GM12892 (cell line): ENCODE results near the gene KLHL10.

Source experiments
- DNase-seq: peaks from one replicate; pipeline ENCODE4 v3.0.0; 2011; ENCODE audit not compliant: insufficient read length
- FAIRE-seq: peaks from 2 replicates; lab custom pipeline; 2011; peaks lifted over from hg19 to GRCh38; lab: Jason Lieb, UNC
- POLR2A ChIP-seq: IDR thresholded peaks from 2 replicates; pipeline ENCODE4 v1.6.1; 2011; ENCODE audit warnings: low read depth, low read length, control low read depth
- POLR2AphosphoS5 ChIP-seq: IDR thresholded peaks from 2 replicates; pipeline ENCODE4 v1.6.1; 2011; ENCODE audit warnings: low read depth, low read length, control low read depth
- TAF1 ChIP-seq: IDR thresholded peaks from 2 replicates; pipeline ENCODE4 v1.6.1; 2011; ENCODE audit warnings: low read depth, mild to moderate bottlenecking, control low read depth, low read length, borderline replicate concordance

KLHL10 gene

DNA sequence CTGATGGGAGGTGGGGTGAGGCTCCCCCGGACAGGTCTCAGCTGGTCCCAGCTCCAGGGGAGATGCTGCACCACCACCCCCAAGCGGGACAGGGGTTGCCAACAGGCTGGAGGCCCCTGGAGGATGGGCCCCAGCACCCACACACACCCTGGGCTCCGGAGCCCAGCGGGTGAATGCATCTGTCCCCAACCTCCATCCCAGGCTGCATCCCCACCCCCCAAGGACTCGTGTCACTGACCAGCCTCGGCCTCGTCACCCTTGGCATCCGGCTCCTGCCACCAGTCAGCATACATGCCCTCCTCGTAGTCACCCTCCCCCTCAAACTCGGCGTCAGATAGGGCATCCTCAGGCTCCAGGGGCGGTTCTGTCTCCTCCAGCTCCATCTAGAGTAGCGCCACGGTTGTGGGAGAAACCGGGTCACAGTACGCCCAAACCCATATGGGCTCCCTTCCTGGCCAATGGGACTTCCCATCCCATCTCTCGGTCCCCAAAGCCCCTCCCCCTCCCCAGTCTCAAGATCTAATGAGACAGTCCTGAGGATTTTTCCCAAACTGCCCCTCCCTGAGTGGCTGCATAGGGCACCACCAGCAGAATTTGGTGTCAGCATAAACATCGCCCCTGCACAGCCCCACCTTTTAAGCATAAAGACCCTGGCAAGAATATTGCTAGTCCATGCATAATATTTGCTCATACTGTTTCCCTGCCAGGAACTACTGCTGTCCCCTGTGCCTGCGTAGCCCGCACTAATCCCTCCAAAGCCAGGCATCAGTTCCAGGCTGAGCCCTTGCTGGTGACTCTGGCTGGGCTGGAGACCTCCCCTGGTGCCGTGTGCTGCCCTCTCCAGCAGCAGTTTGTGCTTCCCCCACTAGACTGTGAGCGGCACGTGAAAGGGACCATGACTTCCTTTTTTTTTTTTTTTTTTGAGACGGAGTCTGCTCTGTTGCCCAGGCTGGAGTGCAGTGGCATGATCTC is 34.3 kb upstream of the KLHL10 start:
- TF ChIP-seq POLR2AphosphoS5 = no peak
- TF ChIP-seq POLR2A = no peak
- no peak for TF ChIP-seq TAF1
- DNase-seq (no peak), FAIRE-seq (no peak)

DNA sequence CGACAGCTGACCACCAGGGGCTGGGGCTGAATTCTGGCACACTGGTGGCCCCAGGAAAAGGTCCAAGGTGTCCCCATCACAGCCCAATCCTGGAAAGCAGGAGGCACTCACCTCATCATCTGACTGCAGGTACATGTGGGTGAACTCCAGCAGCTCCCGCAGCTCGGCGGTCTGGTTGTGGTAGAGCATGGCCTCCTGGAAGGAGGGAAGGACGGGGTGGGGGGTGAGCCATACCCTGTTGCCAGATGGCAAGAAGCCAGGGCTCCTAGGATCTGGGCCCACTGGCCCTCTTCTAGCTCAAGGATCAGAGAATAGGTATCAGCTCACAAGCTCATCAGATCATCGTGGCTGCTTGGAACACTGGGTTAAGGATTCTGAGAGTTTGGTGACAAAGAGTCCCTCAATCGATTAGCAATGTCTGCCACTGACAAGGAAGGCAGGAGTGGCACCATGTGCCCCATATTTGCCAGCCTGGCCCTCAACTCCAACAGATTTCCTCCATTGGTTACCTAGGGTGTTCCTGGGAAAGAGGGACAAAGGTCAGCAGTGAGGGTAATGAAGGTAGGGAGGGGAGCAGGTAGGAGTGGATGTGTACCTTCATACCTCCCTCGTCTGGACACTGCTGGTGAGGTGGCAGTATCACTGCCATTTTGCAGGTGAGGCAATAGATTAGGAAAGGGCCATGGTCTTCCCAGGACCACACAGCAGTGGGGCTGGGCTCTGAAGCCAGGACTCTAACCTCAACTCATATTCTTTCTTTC is 30.8 kb upstream of the KLHL10 start:
- FAIRE-seq (no peak), DNase-seq (no peak)
- no peak for TF ChIP-seq POLR2AphosphoS5
- TF ChIP-seq TAF1 = no peak
- TF ChIP-seq POLR2A = no peak

DNA sequence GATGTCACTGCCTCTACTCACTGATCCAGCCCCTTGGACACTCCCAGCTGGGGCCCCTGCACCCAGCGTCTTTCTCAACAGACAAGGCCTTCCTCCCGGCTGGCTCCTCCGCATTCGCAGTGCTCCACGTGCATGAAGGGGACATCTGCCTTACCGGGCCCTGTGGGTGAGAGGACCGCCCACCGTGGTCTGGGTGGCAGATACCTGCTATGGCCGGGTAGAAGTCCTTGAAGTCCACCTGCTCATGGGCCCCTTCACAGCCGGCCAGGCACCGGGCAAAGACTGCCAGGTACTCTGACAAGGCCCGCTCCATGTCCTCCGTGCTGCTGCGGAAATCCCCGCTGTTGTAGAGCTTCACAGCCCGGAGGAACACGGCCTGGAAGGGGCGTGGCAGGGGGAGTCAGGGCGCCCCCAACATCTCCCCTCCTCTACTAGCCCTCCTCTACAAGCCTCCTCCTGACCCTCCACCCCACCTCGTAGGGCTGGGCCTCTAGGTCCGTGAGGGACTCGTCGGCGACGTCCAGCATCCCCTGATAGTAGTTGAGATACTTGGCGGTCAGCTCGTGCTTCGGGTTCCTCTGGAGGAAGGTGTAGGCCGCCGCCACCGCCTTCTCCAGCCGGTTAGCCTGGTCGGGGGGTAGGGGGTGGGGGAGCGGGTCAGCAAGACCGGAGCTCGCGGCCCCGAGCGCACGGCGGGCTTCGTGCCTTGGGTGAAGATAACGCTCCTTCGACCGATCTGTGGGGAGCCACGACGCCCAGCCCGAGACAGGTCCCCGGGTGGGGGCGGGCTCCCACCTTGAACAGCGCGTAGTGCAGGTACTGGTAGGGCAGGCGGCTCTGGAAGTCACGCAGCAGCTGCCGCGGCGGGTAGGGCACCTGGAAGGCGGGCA is 26.7 kb upstream of the KLHL10 start:
- FAIRE-seq (no peak), DNase-seq (no peak)
- TF ChIP-seq TAF1 (no peak), POLR2AphosphoS5 (no peak), POLR2A (no peak)

DNA sequence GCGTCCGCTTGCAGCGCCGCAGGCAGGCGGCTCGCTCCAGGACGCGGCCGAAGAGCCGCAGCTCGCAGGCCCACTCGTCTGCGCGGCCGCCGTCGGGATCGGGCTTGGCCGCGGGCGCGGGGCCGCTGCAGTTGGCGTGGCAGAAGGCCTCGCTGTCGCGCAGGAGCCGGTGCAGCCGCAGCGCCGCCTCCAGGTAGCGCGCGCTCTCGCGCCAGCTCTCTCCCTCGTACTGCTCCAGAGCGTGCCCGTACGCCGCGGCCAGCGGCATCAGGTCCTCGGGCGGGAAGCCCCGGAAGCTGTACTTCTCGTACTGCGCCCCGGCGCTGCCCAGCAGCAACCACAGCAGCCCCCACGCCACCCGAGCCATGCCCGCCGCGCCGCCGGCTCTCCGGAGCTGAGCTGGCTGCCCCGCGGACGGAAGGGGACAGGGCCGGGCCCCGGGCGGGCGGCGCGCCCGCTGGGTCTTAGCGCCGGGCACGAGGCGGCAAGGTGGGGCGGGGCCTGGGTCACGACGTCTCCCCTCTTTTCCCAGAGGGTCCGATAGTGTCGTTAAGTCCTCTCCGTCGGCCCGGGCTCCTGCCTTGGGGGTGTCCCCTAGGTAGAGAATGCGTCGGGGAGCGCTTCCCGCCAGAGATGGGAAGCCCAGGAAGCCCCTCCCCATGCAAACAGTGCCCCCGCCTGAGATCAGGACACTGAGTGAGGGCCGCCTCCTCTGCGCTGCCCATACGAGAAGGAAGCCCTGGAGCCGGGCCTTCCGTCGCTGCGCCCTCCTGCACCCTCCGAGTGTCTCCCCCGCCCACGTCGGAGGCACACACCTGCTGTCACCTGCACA is 25.9 kb upstream of the KLHL10 start, which contains the start of gene P3H4:
Gene P3H4, minus strand, starts transcription at position 401 of the 832 bp plus-strand sequence. Its CDS starts 34 bp downstream, at position 367.
- TF ChIP-seq POLR2A (no peak), POLR2AphosphoS5 (no peak), TAF1 (no peak)
- peak; percentile 83 for DNase-seq
- peak; percentile 67 for FAIRE-seq

DNA sequence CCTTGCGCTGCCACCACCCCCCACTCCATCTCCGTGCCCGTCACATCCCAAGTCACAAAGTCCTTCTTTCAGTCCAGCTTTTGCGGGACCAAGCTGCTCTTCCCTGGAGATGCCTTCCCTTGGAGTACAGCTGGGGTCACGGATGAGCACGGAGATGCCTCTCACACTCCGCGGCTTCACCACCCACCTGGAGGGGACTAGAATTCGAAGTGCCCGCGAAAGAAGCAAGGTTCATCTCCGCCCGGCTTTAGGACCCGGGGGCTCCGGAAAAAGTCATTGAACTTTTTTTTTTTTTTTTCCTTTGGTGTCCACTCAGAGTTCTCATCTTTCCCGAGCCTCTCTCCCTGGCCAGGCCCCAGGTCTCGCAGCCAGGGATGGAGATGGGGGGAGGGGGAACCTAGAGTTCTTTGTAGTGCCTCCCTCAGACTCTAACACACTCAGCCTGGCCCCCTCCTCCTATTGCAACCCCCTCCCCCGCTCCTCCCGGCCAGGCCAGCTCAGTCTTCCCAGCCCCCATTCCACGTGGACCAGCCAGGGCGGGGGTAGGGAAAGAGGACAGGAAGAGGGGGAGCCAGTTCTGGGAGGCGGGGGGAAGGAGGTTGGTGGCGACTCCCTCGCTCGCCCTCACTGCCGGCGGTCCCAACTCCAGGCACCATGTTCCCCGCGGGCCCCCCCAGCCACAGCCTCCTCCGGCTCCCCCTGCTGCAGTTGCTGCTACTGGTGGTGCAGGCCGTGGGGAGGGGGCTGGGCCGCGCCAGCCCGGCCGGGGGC is 25.1 kb upstream of the KLHL10 start, which contains the start of gene FKBP10:
Gene FKBP10, plus strand, starts transcription at position 624 of the 771 bp plus-strand sequence. Its CDS starts 31 bp downstream, at position 655.
- DNase-seq (no peak), FAIRE-seq (no peak)
- TF ChIP-seq POLR2A (no peak), TAF1 (no peak), POLR2AphosphoS5 (no peak)

DNA sequence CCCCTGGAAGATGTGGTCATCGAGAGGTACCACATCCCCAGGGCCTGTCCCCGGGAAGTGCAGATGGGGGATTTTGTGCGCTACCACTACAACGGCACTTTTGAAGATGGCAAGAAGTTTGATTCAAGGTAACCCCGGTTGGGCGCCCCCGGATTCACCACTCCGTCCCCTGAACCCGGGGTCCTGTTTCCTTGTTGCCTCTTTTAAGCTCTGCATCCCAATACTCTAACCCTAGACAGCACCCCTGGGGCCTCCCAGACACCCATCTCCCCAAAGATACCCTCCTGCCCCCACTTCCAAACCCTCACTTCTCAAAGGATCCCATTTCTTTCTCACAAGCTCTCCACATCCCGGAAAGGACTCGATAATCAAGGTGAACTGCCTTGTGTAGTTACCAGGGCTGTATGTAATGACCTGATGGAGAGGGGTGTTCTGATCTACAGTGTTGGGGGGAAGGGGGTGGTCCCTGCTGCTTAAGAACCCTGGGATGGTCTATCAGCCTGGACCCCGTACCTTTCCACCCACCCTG is 24.4 kb upstream of the KLHL10 start:
- no peak for DNase-seq
- FAIRE-seq = no peak
- TF ChIP-seq TAF1 (no peak), POLR2AphosphoS5 (no peak), POLR2A (no peak)

DNA sequence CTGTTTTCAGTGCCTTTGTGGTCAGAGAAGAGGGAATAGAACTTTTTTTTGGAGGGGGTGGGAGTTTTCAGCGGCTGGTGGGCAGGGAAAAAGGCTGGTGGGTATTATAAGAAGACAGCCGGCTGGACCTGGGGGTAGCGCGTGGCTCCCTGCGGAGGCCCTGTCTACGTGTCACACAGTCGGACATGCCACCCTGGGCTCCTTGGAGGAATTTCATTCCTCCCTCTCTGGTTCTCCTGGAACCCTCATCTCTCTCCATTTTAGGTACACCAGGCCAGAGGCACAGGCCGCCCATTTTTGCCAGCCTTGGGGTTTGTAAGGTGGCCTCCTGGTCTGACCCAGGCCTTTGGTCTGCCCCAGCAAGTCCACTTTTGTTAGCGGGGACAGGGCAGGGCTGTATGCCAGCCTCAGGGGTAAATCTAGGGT is 23.9 kb upstream of the KLHL10 start:
- no peak for FAIRE-seq
- TF ChIP-seq TAF1 (no peak), POLR2AphosphoS5 (no peak), POLR2A (no peak)
- DNase-seq = no peak

DNA sequence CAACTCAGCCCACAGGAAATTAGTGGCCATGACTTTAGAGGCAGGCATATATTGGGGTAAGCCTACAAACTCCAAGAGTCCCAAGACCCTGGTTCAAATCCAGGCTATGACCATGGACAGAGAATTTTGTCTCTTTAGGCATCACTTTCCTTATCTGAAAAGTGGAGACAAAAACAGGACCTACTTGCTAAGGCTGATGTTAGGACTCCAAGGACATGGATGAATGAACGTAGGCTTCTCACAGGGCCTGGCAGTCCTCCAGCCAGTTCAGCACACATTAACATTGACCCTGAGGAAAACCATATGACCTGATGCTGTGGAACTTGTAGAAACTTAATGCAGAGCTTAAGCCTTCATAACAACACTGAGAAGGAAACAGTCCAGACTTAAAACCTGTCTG is 23.4 kb upstream of the KLHL10 start:
- FAIRE-seq (no peak), DNase-seq (no peak)
- no peak for TF ChIP-seq POLR2AphosphoS5
- no peak for TF ChIP-seq POLR2A
- TF ChIP-seq TAF1 = no peak
